ENCODE data around the gene MAP6D1.
"Not testable (repeated sequence)": the region's sequence is repeated elsewhere in the genome, so short reads cannot be mapped to it uniquely, and the experiment has no call there.

The MAP6D1 gene

DNA sequence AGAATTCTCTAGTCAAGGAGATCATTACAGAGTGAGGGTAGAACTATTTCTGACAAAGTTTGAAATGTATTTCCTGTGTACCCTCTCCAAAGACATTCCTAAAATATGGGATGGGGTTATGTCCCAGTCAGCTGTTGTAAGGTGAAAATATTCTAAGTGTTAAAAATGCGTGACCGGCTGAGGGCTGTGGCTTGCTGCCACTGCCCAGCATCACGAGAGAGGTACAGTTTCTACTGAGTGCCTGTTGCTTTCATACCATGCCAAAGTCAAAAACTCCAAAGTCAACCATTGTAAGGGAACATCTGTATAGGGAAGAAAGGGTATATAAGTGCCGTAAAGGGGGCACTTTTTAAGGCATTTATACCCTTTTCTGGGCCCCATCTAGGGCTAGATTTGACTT, 30.9 kb downstream of the MAP6D1 start:
- TF ChIP-seq, protein P1, sequence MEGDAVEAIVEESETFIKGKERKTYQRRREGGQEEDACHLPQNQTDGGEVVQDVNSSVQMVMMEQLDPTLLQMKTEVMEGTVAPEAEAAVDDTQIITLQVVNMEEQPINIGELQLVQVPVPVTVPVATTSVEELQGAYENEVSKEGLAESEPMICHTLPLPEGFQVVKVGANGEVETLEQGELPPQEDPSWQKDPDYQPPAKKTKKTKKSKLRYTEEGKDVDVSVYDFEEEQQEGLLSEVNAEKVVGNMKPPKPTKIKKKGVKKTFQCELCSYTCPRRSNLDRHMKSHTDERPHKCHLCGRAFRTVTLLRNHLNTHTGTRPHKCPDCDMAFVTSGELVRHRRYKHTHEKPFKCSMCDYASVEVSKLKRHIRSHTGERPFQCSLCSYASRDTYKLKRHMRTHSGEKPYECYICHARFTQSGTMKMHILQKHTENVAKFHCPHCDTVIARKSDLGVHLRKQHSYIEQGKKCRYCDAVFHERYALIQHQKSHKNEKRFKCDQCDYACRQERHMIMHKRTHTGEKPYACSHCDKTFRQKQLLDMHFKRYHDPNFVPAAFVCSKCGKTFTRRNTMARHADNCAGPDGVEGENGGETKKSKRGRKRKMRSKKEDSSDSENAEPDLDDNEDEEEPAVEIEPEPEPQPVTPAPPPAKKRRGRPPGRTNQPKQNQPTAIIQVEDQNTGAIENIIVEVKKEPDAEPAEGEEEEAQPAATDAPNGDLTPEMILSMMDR (IDR thresholded peaks at IDR 0.05; ENCODE audit: low read depth, low read length), result no peak
- H3K4me3 ChIP-seq (replicated peaks in 1 of 2; ENCODE audit: low read depth in 2 of 2, low read length in 2 of 2), result no peak overlapping the region

DNA sequence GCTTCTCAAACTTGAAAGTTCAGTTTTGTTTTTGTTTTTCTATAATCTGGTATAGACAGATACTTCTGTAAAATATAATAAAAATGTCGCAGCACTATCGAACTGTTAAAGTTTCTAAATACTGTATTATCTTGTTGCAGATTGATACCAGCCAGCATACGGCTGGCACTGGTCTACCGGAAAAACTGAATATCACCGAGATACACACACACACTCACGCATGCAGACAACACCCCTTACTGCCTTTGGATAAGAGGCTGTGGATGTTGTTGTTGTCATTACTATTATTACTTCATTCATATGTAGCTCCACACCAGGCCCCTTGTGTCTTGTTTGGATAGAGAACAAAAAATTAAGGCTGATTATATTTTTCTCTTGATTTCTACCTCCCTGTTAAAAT, 32.4 kb downstream of the MAP6D1 start:
- no peak overlapping the region for H3K4me3 ChIP-seq (replicated peaks in 1 of 2; ENCODE audit: low read depth in 2 of 2, low read length in 2 of 2)
- TF ChIP-seq, protein P1 (IDR thresholded peaks at IDR 0.05; ENCODE audit: low read depth, low read length), result no peak

More for the DNA sequence above, 30.9 kb downstream of the MAP6D1 start:
- no peak for DNase-seq (ENCODE audit: low read depth in 2 of 2)

DNA sequence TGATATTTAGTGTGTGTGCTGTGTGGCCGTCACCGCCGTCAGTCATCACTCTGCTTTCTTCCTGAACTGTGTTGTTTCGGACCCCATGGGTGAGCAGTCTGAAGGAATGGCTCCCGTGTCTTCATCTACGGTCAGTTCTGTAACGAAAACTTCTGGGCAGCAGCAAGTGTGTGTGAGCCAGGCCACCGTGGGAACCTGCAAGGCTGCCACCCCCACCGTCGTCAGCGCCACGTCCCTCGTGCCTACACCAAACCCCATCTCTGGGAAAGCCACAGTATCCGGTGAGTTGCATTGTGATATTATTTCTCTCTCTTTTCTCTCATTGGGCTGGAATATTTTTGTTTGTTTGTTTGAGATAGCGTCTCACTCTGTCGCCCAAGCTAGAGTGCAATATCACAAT, 34.7 kb downstream of the MAP6D1 start:
- no peak overlapping the region for H3K4me3 ChIP-seq (replicated peaks in 1 of 2; ENCODE audit: low read depth in 2 of 2, low read length in 2 of 2)
- no peak for DNase-seq (ENCODE audit: low read depth in 2 of 2)
- TF ChIP-seq, protein P1 (IDR thresholded peaks at IDR 0.05; ENCODE audit: low read depth, low read length), result no peak

More for the DNA sequence above, 32.4 kb downstream of the MAP6D1 start:
- no peak for DNase-seq (ENCODE audit: low read depth in 2 of 2)

DNA sequence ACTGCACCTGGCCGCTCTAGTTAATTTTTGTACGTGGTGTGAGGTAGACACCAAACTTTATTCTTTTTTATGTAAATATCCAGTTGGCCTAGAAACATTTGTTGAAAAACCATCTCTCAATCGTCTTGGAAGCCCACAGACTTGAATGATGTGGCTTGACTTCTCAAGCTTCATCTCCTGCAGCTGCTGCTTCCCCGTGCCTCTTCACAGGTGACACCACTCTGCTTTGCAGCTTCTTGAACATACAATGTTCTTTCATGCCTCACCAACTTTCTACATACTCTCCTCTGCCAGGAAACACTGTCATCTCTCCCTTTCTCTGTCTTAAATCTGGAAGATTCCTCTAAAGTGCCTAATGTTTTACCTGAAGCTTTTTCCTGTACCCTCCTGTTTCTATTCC, 35.6 kb downstream of the MAP6D1 start:
- H3K4me3 ChIP-seq (replicated peaks in 1 of 2; ENCODE audit: low read depth in 2 of 2, low read length in 2 of 2), result no peak overlapping the region
- TF ChIP-seq, protein P1 (IDR thresholded peaks at IDR 0.05; ENCODE audit: low read depth, low read length), result no peak
- DNase-seq (ENCODE audit: low read depth in 2 of 2), result no peak

DNA sequence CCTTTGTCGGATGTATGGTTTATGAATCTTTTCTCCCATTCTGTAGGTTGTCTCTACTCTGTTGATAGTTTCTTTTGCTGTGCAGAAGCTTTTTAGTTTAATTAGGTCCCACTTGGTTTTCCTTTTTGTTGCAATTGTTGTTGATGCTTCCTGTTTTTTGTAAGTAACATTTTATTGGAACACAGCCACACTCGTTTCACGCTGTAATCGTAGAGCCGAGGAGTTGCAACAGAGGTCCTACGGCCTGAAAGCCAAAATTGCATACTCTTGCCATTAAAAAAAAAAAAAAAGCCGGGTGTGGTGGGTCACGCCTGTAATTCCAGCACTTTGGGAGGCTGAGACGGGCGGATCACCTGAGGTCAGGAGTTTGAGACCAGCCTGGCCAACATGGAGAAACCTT, 40.9 kb downstream of the MAP6D1 start:
- H3K4me3 ChIP-seq (replicated peaks in 1 of 2; ENCODE audit: low read depth in 2 of 2, low read length in 2 of 2); DNase-seq (ENCODE audit: low read depth in 2 of 2): not testable (repeated sequence)

DNA sequence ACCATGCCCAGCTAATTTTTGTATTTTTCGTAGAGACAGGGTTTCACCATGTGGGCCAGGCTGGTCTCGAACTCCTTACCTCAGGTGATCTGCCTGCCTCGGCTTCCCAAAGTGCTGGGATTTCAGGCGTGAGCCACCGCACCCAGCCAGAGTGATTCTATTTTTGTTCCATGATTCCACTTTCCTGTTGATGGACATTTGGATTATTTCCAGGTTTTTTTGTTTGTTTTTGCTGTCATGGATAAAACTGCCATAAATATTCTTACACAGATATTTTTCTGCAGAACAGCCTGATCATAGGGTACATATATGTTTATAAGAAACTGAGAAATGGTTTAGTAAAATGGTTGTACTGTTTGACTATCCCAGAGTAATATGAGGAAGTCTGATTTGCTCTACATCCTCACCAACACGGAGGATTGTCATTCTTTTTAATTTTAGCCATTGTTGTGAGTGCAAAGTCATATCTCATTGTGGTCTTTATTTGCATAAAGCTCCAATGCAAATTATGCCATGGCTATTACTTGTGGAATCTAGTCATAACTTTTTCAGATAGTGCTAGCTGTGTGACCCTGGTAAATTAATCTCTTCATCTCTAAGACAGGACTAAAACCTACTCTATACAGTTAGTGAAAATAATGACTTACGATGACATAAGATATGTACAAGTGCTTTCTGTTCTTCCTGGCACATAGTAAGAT, 42.7 kb downstream of the MAP6D1 start:
- TF ChIP-seq, protein P1 (IDR thresholded peaks at IDR 0.05; ENCODE audit: low read depth, low read length), result no peak
- no peak overlapping the region for H3K4me3 ChIP-seq (replicated peaks in 1 of 2; ENCODE audit: low read depth in 2 of 2, low read length in 2 of 2)
- DNase-seq (ENCODE audit: low read depth in 2 of 2), result no peak

DNA sequence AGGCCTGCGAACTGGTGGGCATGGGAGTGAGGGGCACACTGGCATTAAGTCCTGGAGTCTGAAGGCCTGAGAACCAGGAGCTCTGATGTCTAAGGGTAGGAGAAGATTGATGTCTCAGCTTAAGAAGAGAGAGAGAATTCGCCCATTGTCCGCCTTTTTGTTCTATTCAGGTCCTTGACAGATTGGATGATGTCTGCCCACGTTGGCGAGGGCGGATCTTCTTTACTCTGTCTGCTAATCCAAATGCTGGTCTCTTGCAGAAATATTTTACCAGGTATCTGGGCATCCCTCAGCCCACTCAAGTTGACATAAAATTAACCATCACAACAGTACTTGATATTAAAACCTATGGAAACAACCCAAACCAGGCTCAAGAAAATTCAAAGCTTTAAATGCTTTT, 44.1 kb downstream of the MAP6D1 start:
- H3K4me3 ChIP-seq (replicated peaks in 1 of 2; ENCODE audit: low read depth in 2 of 2, low read length in 2 of 2), result no peak overlapping the region
- TF ChIP-seq, protein P1 (IDR thresholded peaks at IDR 0.05; ENCODE audit: low read depth, low read length), result no peak
- no peak for DNase-seq (ENCODE audit: low read depth in 2 of 2)
